Tibial nerve (tissue), 3 donors: Measurements from ENCODE around the gene PIP5K1B.

Experiments
- POLR2A ChIP-seq, 2 donors: fragments of 450-650 bp; IDR thresholded peaks; one replicate each; pipeline ENCODE4 v1.6.1; 2017; ENCODE audit warnings: antibody characterized with exemption in 2 of 2, mild to moderate bottlenecking in 2 of 2, moderate library complexity in 2 of 2
- TF ChIP-seq, protein P1 (sequence below), 5 experiments: fragments of 200-600 bp in 3 of 5; fragments of 450-650 bp in 2 of 5; sonication (generic) in 3 of 5; IDR thresholded peaks; one replicate each; pipeline ENCODE4 v1.5.1; 2016 to 2019; ENCODE audit warnings: antibody characterized with exemption in 5 of 5, mild to moderate bottlenecking in 3 of 5, moderate library complexity in 2 of 5

- TF ChIP-seq, protein P1, sequence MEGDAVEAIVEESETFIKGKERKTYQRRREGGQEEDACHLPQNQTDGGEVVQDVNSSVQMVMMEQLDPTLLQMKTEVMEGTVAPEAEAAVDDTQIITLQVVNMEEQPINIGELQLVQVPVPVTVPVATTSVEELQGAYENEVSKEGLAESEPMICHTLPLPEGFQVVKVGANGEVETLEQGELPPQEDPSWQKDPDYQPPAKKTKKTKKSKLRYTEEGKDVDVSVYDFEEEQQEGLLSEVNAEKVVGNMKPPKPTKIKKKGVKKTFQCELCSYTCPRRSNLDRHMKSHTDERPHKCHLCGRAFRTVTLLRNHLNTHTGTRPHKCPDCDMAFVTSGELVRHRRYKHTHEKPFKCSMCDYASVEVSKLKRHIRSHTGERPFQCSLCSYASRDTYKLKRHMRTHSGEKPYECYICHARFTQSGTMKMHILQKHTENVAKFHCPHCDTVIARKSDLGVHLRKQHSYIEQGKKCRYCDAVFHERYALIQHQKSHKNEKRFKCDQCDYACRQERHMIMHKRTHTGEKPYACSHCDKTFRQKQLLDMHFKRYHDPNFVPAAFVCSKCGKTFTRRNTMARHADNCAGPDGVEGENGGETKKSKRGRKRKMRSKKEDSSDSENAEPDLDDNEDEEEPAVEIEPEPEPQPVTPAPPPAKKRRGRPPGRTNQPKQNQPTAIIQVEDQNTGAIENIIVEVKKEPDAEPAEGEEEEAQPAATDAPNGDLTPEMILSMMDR (IDR thresholded peaks at IDR 0.05), result no peak
- no peak for TF ChIP-seq POLR2A (IDR thresholded peaks at IDR 0.05)
Measured at GRCh38 chr9:68878450-68878849, 173.4 kb downstream of the PIP5K1B start.
